HL-60/S4 treated with phorbol 12-myristate 13-acetate at 8.2 ng/mL for 4 days and 3 days (cell line): Measurements from ENCODE around the gene ATG4B.

Experiments
- in situ Hi-C: fragments of 300-500 bp; cut with MboI; formaldehyde crosslinking; loops from 2 replicates; pipeline ENCODE4 v1.15.0; 2022; ENCODE audit warnings: low sequenced_read_pairs

Gene ATG4B

DNA sequence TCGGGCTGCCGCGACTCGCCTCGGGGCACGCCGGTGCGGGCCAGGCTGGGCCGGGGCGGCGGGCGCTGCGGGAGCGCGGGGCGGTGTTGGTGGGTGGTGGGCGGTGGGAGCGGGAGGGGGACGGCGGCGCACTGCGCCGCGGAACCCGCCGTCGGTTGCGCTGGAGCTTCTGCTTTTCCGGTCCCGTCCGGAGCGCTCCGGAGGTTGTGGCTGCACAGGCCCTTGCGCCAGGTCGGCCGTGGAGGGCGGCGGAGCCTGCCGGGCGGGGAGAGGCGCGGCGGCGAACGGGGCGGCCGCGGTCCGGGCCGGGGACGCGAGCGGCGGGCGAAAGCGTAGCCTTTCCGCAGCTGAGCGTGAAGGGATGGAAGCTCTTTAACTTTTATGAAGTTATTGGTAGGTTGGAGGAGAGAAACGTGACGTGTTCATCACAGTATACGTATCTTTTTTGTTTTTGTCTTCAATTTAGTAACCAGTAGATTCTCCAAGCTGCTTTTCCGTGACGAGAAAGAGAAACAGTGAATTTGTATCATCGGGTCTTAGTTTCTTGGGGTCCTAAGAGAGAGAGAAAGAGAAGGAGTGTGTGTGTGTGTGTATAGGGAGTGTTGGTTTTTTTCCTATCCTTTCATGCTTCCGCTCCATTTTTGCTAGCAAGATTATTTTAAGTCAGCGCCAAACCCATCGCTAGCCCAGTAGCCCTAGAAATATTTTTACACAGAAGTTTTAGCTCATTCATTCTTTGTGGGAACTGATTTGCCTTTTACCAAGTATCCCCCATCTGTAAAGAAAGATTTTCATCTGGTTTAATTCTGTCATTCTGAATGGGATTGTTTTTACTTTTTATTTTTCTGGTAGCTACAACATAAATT, 535 bp downstream of the ATG4B start:
- in situ Hi-C loops = no loop called here

- in situ Hi-C loops = no loop called here
Measured at GRCh38 chr2:241638940-241639339, 1.4 kb downstream of the ATG4B start.

DNA sequence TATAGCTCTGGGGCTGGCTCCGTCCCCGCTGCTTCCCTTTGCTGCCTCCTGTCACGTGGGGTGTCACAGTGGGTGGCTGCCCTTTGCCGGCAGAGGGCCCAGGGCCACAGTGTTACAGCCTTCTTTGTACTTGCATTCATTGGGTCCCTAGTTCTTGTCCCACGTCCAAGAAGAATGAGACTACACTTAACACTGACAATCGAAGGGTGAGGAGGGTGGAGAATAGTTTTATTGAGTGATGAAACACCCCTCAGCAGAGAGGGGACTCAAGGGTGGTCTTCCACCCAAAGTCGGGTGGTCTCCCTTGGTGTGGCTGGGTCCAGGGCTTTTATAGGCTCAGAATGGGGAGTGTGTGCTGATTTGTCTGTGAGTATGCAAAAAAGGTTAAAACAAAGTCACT, 1.9 kb downstream of the ATG4B start:
- in situ Hi-C loops = no loop called here

DNA sequence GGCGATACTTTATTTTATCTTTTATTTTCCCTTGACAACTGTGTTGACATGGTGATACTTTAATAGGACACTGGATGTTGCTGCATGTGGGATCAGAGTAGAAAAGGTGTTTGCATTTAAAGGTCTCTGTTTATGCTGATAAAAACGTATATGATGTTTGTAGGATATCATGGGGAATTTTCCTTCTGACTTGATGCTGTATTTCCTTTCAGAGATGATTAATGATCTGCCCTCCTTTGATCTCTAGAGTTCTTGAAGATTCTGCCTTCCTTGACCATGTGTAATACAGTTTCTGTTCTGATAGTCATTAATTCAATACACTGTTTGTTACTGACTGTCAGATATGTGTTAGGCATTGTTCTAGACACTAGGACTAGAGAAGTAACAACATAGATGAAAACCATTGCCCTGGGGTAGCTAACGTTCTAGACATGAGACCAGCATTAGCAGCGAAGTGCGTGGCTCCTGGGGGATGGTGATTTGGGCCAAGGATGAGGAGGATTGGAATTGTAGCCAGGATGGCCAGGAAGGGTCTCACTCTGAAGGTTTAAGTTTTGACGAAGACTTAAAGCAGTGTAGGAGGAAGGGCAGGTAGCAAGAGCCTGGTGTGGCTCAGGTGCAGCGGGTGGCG, 2.8 kb downstream of the ATG4B start:
- in situ Hi-C loops = no loop called here

DNA sequence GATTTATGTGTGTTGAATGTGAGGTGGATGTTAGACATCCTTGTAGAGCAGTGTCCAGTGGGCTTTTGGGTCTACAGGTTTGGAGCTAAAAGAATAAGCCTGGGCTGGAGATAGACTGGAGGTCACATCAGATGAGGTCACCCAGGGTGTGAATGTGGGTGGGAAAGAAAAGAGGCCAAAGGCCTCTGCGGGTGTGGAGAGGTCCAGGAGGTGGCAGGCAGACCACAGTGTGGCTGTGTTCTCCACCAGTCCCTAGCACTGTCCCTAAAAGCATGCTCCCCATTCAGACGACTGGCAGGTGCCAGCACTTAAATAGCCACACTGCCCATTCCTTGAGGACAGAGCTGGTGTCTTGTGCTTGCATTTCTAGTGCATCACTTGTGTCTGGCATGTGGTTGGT, 4.1 kb downstream of the ATG4B start:
- in situ Hi-C loops = no loop called here

GRCh38 chr2:241645056-241645914, 7.8 kb downstream of the ATG4B start:
- in situ Hi-C loops = no loop called here

DNA sequence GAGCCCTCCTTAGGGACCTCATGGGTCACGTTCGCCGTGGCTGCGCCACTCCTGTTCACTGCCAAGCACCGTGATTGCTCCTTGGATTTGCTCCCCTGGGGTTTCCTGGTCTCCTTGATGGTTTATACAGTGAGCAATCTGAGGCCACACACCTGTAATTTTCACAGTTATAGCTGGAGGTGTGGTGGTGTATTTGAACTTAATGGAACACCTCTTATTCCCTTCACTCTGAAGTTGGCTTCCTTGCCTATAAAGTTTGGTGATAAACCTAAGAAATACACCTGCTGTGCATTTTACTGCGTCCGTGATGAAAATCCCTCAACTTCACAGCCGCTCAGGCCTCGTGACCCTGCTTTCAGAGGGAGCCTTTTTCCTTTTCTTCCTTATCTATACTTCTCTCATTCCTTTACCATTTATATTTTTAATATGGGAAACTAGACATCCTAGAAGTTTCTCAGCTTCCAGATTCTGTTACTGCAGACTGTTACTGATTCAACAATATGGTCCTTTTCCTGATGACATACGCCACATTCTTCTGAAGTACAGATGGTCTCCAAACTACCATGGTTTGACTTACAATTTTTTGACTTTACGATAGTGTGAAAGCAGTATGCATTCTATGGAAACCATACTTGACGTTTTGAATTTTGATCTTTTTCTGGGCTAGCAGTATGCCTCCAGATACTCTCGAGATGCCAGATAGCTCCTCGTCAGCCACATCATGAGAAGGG, 8.6 kb downstream of the ATG4B start:
- in situ Hi-C loops = no loop called here

- in situ Hi-C loops = no loop called here
Measured at GRCh38 chr2:241648453-241648852, 11.0 kb downstream of the ATG4B start.

GRCh38 chr2:241649404-241649803, 11.9 kb downstream of the ATG4B start:
- in situ Hi-C loops = no loop called here

GRCh38 chr2:241649927-241650326, 12.4 kb downstream of the ATG4B start:
- in situ Hi-C loops = no loop called here

GRCh38 chr2:241652142-241652541, 14.6 kb downstream of the ATG4B start:
- in situ Hi-C loops = no loop called here

DNA sequence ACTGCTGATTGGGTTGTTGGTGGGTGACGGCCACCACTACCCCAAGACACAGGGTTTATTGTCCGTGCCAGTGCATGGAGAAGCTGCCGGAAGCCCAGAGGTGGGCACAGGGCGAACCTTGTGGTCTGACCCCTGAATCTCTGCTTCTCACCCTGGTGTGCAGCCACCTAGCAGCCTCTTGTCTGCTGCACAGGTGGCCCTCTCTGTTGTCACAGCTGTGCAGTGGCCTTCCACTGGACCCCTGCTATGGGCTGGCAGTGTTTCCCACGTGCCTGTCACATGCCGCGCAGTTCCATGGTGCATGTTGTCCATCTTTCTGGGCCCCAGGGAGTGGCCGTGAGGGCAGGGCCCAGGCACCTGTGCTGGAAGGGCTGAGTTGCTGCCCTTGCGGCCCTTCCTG, 15.2 kb downstream of the ATG4B start:
- in situ Hi-C loops = no loop called here

DNA sequence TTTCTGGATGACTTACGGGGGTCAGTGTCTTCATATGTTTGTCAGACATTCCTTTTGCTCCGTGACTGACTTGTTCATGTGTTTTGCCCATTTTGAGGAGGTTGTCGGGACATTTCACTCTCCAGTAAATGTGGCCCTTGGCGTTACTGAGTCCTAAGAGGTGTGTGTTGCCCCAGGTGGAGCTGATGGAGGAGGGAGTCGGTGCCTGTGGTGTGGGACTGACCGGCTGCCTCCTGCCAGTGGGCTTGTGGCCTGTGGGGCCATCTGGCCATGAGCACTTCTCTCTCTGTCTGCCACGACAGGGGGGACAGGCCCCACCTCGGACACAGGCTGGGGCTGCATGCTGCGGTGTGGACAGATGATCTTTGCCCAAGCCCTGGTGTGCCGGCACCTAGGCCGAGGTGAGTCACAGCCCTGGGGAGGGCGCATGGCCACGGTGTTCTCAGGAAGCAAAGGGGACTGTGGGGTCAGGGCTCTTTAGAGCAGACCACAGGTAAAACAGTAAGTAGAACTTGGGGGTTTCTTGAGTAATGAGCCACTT, 15.8 kb downstream of the ATG4B start:
- in situ Hi-C loops = no loop called here

GRCh38 chr2:241654551-241654950, 17.1 kb downstream of the ATG4B start:
- in situ Hi-C loops = no loop called here

DNA sequence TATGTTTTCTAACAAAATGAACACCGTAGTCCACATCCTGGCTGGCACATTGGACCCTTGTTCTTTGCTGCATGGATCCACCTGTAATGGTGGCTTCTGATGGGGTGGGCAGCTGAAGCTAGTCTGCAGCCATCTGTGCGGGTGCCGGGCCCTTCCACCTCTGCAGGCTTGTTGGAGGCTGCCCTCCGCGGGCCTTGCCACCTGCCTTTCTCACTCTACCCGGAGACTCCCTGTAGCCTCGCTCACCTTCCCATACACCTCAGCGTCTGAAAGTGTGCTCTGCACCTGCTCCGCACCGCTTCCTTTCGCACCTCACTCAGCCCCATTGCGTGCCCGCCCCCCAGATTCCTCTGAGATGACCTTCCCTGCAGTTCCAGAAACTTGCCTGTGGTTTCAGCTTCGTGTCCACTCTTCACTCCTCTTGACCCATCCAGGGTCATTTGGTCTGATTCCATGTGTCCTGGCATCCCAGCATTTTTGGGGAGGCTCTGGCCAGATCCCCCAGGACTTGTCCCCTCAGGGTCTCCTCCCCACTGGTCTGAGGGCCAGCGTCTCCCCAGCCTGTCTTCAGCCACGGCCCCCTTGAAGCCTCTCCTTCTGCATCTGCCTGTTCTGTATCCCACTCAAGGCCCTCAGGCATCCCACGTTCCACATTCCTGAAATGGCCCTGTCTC, 18.2 kb downstream of the ATG4B start:
- in situ Hi-C loops = no loop called here

- in situ Hi-C loops = no loop called here
Measured at GRCh38 chr2:241656190-241656741, 18.8 kb downstream of the ATG4B start.

DNA sequence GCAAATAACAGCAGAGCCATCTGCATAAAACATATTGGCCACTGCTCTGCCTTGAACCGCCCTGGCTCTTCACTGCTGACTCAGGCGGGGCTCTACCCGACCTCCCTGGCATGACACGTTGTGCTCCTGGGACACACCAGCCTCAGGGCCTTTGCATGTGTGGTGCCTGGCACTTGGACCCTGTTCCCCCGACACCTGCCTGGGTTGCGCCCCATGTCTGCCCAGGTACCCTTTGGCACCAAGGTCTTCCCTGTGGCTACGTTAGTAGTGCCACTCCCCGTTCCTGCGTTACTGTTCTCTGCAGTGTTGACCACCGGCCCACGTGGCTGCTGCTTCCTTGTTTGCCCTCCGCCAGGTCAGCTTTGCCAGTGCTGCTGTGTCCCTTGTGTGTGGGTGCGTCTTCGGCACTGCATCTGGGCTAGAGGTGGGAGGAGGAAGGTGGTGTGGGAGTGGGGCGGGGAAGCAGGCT, 20.3 kb downstream of the ATG4B start:
- in situ Hi-C loops = no loop called here

DNA sequence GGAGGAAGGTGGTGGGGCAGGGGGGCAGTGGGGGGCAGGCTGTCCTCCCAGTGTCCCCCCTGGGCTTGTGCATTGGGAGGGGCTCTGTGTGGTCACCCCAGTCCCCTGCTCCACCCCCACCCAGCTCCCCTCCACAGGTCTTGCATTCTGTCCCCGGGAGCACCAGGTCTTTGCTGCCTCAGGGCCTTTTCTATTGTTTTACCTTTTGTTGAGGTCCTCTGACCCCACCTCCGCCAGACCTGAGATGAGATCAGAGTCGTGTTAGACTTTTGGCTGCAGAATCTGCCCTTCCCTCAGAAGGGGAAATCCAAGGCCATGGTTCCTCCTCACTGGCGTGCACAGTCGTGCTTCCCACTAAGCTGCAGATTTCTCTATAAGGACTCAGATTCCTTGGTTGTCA, 20.8 kb downstream of the ATG4B start:
- in situ Hi-C loops = no loop called here

DNA sequence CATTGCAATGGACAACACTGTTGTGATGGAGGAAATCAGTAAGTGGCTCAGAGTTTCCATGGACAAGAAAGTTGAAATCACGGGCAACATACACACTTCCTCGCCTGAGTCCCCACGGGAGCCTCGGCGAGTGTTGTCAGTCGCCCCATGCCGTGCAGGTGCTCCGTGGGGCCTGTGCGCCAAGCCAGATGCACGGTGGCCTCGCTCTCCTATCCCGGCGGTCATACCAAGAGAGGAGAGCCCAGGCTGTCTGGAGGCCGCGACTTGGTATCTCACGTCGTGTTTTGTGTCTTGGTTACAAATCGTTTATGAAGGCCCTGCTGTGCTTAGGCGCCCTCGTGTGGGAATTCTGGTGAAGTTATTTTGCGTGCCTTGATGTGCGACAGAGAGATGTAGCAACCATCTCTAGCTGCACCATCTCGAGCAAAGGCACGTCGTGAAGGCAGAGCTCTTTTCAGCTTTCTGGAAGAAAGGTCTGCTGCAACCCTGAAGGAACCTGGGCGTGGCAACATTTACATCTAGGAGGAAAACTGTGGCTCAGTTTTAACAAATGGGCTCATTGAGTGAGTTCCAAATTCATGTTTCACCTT, 21.8 kb downstream of the ATG4B start:
- in situ Hi-C loops = no loop called here
